HG03354 (cell line): ENCODE results near the gene GDPD5.

Experiments
- ATAC-seq: cut with Tn5 transposase; IDR thresholded peaks from one replicate; pipeline ENCODE4 v1.9.1; 2021; ENCODE audit warnings: mild to moderate bottlenecking; ENCODE audit not compliant: unreplicated experiment, poor library complexity, severe bottlenecking

Gene GDPD5

DNA sequence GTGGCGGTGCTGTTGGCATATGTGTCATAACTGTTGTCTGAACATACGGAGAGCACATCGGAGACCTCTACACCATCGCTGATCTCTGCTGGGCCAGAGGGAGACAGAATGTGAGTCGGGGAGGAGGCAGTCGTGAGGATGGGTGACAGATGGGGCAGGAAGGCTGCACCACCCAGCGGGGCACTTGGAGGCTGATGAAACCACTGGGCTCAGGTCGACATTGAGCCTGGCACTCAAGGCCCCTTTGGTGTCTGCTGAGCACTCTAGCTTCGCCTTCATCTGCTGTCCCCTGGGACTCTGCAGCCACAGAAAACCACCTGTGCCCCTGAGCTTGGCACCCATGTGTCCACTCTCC is 90.2 kb downstream of the GDPD5 start:
- no peak for ATAC-seq

DNA sequence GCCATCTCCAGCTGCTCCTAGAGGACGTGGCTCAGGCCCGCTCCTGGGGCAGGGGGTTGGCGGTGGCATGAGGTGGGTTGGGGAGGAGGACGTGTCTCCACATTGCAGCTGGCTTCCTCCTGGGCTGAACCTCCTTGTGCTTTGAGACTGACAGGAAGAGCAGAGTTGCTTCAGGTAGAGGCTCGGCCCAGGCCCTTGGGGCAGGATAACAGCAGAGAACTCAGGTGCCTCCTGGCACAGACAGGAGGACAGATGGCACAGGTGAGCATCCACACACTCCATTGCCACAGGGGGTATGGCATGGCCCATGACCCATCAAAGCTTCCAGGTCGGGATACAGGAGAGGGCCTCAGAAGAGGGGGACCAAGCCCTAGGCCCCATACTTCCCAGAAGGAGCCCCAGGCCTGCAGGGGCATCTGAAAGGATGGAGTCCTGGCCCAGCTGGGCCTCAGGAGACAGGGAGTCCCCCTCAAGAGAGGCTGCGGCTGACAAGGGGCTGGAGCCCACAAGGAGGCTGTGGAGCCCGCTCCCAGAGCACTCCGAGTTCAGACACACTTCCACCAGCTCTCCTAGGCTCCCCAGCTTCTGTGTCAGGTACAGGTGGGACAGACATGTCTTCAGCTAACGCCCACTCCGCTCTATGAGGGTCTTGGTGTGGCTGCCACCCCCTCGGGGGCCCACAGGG is 90.7 kb downstream of the GDPD5 start:
- ATAC-seq: no peak

DNA sequence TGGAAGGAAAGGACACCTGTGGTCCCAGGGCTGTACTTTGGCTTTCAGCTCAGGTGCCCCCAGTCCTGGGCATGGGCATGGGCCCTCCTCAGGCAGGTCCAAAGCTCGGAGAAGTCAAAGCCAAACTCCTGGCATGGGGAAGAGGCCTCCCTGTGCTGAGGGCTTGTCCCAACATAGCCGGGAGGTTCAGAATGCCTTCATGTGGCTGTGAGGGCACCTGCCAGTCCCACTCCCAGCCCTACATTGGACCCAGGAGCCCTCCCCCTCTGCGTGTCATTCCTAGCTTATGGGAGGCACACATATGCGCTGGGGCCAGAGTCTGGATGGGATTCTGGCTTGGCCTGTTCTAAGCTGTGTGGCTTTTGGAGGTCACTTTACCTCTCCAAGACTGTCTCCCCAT is 91.7 kb downstream of the GDPD5 start:
- no peak for ATAC-seq

DNA sequence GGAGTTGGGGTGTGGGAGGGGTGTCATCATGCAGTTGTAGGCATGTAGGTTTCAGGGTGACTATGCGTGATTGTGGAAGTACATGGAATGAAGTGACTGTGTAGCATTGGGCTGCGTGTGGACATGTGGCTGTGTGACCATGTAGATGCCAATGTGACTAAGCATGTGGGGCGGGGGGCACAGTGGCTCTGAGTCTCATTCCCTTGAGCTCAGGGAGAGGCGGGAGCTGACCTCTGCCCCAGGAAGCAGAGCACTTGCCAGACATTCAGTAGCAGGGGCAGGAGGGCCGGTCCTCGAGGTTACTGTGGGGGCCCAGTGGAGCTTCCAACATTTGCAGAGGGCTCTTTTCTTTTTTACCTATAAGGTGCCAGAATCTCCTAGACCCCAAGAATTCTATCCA is 92.3 kb downstream of the GDPD5 start:
- ATAC-seq: no peak

DNA sequence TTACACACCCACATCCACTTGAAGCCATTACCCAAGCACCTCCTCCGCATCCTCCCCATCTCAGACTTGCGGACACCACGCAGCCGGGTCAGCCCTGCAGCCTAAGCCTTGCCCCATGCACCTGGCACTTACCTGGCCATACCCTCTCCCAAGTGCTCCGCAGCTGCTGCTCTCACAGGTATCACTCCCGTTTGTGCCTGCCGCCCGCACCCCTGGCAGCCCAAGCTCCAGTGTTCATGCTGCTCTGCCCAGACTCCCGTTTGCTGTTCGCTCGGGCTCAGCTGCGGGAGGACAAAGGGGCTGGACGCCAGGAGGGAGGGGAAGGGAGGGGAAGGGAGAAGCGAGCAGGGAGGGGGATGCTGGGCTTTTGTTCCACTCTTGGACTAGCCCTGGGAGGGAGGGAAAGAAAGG is 92.8 kb downstream of the GDPD5 start, which contains the start of gene KLHL35:
Gene KLHL35 (minus strand): TSS at position 293 of the 411 bp plus-strand sequence. CDS start 2,574 bp downstream, outside the sequence.
- no peak for ATAC-seq

DNA sequence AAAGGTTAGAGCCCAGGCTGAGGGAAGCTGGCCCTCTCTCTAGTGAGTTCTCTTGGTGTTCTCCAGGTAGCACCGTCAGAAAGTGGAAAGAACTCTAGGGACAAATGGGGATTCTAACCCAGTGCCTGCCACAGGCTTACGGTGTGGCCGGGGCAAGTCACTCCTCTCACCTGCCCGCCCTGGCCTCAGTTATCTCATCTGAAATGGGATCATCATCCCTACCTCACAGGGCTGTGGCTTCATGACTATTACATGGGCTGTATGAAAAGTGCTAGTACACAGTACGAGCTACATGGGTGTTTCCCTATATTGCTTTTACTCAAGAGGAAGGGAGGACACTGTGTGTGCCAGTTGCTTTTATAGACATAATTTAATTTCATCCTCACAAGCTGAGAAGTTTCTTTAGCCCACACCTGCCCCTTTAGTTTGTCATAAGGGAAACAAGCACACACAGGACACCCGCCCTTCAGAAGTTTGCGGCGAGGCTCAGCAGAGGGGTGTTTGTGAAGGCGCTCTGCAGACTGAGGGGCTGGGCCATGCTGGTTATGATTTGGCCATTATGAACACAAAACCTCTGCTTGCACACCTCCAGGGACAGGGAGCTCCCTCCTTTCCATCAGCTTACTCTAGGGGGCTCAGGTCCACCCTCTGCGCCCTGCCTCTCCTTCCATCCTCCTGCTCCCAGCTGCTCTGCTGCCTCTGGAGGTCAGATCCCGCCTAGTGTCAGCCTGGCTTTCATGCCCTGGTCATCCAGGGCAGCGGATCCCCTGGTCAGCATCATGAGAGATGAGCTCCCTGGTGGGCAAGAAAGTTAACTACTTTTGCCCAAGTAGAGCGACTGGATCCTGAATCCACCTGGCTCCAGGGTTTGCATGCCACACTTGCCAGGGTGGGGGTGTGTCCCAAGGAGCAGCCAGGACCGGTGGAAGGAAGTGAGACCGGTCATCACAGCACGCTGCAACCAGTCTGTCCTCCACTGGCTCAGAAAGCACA is 93.9 kb downstream of the GDPD5 start:
- ATAC-seq: no peak

DNA sequence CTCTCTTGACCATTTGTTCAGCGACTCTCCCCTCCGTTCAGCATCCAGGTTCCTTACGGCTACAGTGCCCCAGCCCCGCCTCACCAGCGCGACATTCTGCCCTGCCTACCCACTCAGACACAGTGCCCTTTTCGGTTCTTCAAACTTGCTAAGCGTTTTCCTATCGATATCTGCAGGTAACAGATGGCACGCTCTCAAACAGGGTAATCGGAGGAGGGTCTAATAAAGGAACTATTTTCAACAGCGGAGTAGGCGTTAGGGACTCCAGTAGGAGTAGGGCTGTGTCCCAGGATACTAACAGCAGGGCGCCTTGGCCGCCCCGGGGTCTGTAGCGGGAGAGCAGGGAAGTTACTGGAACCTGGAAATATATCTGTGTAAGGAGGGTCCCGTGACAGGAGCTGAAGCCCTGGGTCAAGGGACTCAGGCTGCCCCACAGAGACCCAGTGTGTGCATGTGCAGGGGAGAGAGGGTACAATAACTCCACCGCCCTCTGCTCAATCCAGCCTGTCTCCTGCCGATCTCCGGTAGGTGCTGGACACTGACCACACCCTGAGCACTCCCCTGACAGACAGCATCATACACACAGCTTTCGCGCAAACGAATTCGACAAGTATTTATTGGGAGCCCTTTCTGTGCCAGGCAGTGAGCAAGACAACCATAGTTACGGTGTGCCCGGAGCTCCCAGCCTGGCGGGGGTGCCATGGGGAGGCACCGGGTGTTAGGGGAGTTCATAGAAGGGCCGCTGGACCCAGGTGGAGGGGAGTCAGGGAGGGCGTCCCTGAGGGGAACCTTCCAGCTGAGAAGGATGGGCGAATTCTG is 94.8 kb downstream of the GDPD5 start:
- ATAC-seq: no peak

DNA sequence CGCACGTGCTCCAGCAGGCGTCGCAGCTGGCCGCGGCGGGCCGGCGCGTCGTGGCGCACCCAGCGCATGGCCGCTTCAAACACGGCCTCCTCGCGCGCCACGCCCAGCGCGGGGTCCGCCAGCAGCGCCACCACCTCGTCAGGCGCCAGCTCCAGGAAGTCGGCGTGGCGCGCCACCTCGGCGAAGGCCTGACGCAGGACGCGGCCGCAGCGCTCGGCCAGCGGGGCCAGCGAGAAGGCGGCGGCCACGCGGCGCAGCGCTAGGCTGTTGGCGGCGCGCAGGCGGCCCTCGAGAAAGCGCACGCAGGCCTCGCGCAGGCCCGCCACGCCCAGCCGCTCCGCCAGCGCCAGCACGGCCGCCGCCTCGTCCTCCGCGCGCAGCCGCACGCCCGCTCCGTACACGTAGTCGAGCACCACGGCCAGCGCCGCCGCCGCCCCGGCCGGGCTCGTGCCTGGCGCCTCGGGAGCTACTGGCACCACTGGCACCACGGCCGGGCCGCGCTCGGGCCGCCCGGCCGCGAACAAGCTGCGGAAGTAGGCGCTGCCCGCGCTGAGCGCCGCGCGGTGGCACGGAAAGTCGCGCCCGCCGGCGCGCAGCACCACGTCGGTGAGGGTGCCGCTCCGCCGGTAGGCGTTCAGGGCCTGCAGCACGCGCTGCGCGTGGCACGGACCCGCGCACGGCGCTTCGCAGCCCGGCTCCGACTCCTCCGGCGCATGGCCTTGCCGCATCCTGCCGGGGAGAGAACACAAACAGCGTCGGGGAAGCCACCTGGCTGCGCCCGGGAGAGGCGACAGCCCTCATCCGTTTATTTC is 95.6 kb downstream of the GDPD5 start:
- ATAC-seq: peak; percentile 50

DNA sequence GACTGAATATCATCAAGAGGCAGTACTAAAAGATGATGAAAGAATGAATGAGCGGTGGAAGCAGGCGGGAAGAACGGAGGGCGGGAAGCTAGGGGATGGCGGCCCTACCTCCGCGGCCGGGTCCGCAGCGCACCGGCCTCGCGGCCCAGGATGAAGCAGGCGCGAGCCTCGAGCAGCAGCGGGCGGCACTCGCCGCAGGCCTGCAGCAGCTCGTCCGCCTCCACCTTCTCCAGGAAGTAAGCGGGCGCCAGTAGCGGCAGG is 96.2 kb downstream of the GDPD5 start:
- no peak for ATAC-seq

DNA sequence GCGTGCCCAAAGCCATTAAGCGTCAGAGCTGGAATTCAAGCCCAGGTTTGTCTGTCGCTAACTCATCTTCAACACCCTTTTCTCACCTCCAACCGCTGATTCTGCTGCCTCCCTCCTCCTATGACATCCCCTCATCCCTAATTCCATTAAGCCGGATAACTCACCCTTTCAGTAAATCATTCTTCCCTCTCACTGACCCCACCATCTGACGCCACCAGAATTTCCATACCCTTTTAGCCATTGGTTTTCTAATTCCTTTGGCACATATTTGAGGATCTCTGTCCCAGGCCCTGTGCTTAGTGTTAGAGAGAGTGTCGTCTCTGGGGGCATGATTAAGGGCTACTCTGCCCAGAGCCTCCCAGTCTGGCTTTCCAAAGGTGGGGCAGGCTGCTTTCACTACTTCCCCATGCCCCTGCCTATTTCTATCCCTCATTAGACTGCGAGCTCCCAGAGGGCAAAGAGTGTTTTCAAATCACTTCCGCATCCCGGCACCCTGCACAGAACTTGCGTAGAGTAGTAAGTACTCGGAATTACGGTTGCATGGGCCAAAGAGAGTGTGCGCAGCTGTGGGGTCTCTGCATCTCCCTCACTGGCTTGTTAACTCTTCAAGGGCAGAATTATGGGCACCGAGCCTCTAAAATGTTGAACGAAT is 96.6 kb downstream of the GDPD5 start:
- no peak for ATAC-seq

DNA sequence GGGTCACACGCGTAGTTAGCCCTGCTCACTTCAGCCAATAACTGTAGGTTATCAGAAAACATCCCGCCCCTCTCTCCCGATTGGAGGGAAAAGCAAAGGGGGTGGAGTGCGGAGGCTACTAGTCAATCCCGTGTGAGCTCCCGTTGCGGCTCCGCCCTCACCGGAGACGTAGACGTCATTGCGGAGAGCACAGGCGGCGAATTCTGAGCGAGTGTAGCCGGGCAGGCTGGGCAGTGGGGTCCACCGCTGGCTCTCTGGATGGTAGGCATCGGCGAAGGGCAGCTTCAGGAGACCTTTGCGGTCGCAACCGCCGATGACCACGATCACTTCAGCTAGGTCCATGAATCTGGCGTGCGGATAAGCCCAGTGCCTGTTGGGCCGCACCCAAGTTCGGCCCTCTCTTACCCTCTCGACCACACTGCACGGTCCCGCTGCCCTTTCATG is 97.4 kb downstream of the GDPD5 start:
- peak; percentile 68 for ATAC-seq

DNA sequence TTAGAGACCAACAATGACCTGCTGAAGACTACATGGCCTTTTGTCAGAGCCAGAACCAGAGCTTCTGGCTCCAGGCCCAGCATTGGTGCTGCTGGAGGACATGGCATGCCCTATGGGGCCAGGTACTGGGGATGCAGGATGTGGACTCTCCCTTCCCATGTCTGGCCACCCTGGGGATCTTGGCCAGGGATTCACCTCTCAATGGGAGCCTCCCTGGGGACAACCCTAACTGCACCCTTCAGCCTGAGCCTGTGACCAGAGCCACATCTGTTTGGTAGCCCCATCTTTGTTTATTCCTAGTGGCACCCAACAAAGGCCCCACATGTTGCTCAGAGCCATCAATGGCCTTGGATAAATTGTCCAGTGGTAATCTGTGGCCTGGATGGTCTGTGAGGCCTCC is 98.6 kb downstream of the GDPD5 start:
- no peak for ATAC-seq

DNA sequence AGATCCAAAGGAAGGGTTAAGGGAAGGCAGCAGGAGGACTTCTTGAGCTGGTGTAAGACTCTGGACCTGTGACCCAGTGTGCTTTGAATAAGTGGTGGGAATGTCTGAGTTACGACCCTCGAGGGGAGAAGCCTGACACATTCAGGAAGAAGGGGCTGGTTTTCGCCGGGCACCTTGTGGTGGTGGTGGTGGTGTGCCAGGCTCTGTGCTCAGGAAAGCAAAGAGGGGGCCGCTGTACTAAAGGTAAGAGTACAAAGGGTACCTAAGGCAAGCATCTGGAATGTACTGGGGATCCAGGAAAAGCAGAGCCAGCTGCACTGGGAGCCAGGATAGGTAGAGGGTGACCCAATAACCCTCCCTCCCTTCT is 99.0 kb downstream of the GDPD5 start:
- ATAC-seq: no peak

DNA sequence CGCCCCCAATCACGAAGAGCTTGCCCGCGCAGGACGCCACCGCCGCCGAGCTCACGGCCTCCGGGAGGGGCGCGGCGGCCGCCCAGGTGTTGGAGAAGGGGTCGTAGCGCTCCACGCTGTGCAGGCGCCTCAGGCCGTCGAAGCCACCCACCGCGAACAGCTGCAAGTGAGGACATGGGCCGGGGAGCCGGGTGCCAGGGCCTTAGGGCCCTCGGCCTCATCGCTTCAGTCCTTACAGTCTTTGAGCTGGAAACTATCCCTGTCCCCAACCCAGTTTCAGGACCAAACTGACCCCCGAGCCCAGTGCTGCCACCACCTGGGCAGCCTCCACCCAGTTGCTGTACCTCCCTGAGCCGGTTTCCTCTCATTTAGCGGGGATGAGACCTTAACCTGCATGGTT is 100.3 kb downstream of the GDPD5 start:
- ATAC-seq: no peak

DNA sequence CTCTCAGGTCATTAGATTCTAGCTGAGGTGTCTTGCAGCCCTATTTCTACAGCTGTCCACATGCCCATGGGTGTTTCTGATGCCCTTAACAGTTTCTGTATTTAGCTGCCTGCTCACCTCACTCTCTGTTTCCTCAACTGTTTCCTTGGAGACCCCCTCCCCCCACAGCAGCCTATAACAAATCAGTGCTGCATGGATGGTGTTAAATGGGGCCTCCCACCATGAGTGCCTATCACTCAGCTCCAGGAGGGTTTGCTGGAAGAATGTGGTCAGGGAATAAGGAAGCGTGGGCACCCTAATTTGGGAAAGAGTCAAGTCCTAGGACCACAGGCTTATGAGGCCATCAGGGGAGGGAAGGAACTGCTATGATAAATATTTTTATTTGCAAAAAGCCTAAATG is 101.3 kb downstream of the GDPD5 start:
- no peak for ATAC-seq

DNA sequence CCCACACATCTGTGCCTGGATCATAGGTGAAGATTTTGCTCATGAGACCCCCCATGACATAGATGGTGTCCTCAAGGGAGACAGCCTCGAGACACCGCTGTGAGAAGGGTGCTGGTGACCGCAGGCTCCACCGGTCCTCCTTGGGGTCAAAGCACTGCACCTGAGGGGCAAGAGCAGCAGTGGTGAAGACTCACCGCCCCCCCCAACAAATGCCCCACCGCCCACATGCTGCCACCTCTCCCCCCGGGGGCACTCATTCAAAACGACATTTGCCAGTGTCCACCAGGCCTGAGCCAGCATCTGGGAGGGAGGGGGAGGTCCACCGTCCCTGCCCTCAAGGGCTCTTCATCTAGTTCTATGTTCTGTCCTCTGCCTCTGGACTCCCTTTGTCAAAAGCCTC is 102.0 kb downstream of the GDPD5 start:
- ATAC-seq: no peak

DNA sequence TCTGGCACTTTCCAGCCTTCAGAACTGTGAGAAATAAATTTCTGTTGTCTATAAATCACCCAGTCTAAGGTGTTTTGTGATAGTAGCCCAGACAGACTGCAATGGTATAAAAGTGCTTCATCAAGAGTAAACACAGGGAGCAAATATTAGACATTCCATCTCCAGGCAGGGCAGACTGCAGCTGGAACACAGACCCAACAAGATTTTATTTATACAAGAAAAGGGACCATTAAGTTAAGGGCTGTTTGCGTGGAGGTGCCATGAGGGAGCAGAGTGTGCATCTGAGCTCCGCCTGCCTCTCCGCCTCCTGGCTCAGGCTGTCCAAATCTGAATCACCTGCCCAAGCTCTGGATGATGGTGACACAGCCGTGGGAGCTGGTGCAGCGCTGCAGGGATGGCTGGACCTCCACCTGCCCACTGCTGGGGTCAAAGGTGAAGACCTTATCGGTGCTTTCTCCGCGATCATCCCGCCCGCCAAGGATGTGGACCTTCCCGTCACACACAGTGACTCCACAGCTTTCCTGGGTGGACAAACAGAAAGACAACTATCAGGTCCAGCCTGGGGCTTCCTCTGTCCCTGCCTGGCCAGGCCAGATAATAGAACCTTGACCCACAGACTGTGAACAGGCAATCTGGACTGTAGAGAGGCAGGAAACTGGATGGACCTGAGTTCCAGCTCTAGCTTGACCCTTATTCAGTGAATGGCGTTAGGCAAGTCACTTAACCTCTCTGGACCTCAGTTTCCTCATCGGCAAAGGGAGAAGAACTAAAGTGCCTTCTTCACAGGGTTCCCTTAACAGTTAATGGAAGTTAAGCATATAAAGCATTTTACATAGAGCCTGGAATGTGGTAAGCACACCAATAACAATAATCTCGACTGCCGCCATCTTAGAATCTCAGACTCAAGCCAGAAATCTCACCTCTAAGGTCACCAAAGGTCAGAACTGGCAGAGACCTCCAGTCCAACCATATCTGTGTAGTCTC is 103.2 kb downstream of the GDPD5 start:
- ATAC-seq: no peak

DNA sequence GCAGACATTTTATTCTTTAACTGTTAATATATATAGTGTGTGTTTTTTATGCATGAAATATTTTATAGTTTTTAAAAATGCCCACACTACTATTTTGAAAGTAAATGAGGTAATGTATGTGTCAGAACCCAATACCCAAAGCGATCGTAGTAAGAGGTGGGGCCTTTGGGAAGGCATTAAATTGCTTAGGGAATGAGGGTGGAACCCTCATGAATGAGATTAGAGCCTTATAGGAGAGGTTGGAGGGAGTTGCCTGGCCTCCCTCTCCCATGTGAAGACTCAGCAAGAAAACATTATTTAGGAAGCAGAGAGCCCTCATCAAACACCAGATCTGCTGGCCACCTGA is 103.9 kb downstream of the GDPD5 start:
- no peak for ATAC-seq
